IMR-90 (cell line): Measurements from ENCODE around the gene WWC1. TPM values are rescaled to one million over a fixed set of nuclear protein-coding genes. Genes with fewer than 3 reads are reported as not detected.

Experiments
- ATAC-seq: fragments of 200-7000 bp; cut with Tn5 transposase; 2 replicates; pipeline ENCODE4 v1.9.1; 2020; ENCODE audit warnings: low read depth, mild to moderate bottlenecking, moderate library complexity
- BruUV-seq: library from RNA; stranded (reverse); fragments of 400-500 nt; replicated peaks from 2 replicates; lab custom pipeline; 2021; lab: Mats Ljungman, UMichigan
- CTCF ChIA-PET: fragments of 300-600 bp; formaldehyde crosslinking; extraction: SDS; loops from one replicate; lab custom pipeline; 2021; ENCODE audit warnings: antibody characterized with exemption; lab: Yijun Ruan, JAX
- POLR2A ChIA-PET: fragments of 300-600 bp; sonication (Branson Sonifier 250); formaldehyde crosslinking; loops from one replicate; lab custom pipeline; 2022; ENCODE audit warnings: antibody characterized with exemption; ENCODE audit not compliant: unreplicated experiment; lab: Charles Lee
- DNase-seq: peaks from one replicate; pipeline ENCODE4 v3.0.0; 2013
- H2AFZ ChIP-seq: replicated peaks from 2 replicates; pipeline ENCODE3; 2013; ENCODE audit warnings: low read length, mild to moderate bottlenecking; ENCODE audit not compliant: poor library complexity
- H2AK5ac ChIP-seq: 2 replicates; pipeline ENCODE4 v1.6.1; 2013; ENCODE audit warnings: low read depth, low read length, inconsistent platforms
- H2AK9ac ChIP-seq: replicated peaks from 2 replicates; pipeline ENCODE3; 2013; ENCODE audit warnings: mild to moderate bottlenecking, low read depth, low read length, moderate library complexity; ENCODE audit not compliant: poor library complexity
- H2BK120ac ChIP-seq: 2 replicates; pipeline ENCODE4 v1.6.1; 2013; ENCODE audit warnings: low read depth, low read length, inconsistent platforms
- H2BK15ac ChIP-seq: 3 replicates; pipeline ENCODE4 v1.6.1; 2013; ENCODE audit warnings: low read depth, low read length, inconsistent platforms
- H2BK20ac ChIP-seq: 2 replicates; pipeline ENCODE4 v1.6.1; 2013; ENCODE audit warnings: low read depth, mild to moderate bottlenecking, inconsistent platforms, low read length, moderate library complexity
- H2BK5ac ChIP-seq: 2 replicates; pipeline ENCODE4 v1.6.1; 2013; ENCODE audit warnings: mild to moderate bottlenecking, low read depth, low read length, inconsistent platforms; ENCODE audit not compliant: poor library complexity, severe bottlenecking
- H3K14ac ChIP-seq: replicated peaks from 2 replicates; pipeline ENCODE4 v1.6.1; 2013; ENCODE audit warnings: low read depth, low read length, inconsistent platforms
- H3K18ac ChIP-seq: 2 replicates; pipeline ENCODE4 v1.6.1; 2013; ENCODE audit warnings: low read depth, low read length, control low read depth
- H3K23ac ChIP-seq: 2 replicates; pipeline ENCODE4 v1.6.1; 2013; ENCODE audit warnings: low read depth, low read length, inconsistent platforms
- H3K27ac ChIP-seq: 2 replicates; pipeline ENCODE4 v1.5.1; 2013; ENCODE audit warnings: mild to moderate bottlenecking, control low read depth, low read length; ENCODE audit not compliant: insufficient read depth
- H3K27me3 ChIP-seq: 2 replicates; pipeline ENCODE4 v1.6.1; 2013; ENCODE audit warnings: low read length; ENCODE audit not compliant: control insufficient read depth, insufficient read depth
- H3K36me3 ChIP-seq: 2 replicates; pipeline ENCODE4 v1.6.1; 2013; ENCODE audit warnings: low read length, mixed read lengths; ENCODE audit not compliant: control insufficient read depth, insufficient read depth
- H3K4ac ChIP-seq: 2 replicates; pipeline ENCODE4 v1.6.1; 2013; ENCODE audit warnings: low read depth, low read length, inconsistent platforms
- H3K4me1 ChIP-seq: 2 replicates; pipeline ENCODE4 v1.6.1; 2013; ENCODE audit warnings: low read length, mixed read lengths; ENCODE audit not compliant: control insufficient read depth, insufficient read depth
- H3K4me2 ChIP-seq: 2 replicates; pipeline ENCODE4 v1.6.1; 2013; ENCODE audit warnings: low read depth, mild to moderate bottlenecking, control low read depth, low read length, moderate library complexity
- H3K4me3 ChIP-seq: 2 replicates; pipeline ENCODE4 v1.5.1; 2013; ENCODE audit warnings: low read depth, mild to moderate bottlenecking, control low read depth, low read length, moderate library complexity; ENCODE audit not compliant: insufficient read depth
- H3K56ac ChIP-seq: 2 replicates; pipeline ENCODE4 v1.6.1; 2013; ENCODE audit warnings: low read length, inconsistent platforms; ENCODE audit not compliant: insufficient read depth; ENCODE audit errors: extremely low read depth
- H3K79me1 ChIP-seq, 2 experiments: 2 replicates each; pipeline ENCODE4 v1.6.1; 2013; ENCODE audit warnings: low read length in 2 of 2, inconsistent platforms in 1 of 2, low read depth in 1 of 2
- H3K9ac ChIP-seq: 2 replicates; pipeline ENCODE4 v1.6.1; 2013; ENCODE audit warnings: low read depth, low read length, control low read depth
- H3K9me1 ChIP-seq: 2 replicates; pipeline ENCODE4 v1.6.1; 2013; ENCODE audit warnings: low read length, inconsistent platforms; ENCODE audit not compliant: insufficient read depth
- H3K9me3 ChIP-seq: 2 replicates; pipeline ENCODE4 v1.6.1; 2013; ENCODE audit warnings: low read length; ENCODE audit not compliant: control insufficient read depth, insufficient read depth
- H4K20me1 ChIP-seq: 2 replicates; pipeline ENCODE4 v1.6.1; 2013; ENCODE audit warnings: low read length, inconsistent platforms; ENCODE audit not compliant: insufficient read depth
- H4K5ac ChIP-seq: 2 replicates; pipeline ENCODE4 v1.6.1; 2013; ENCODE audit warnings: mild to moderate bottlenecking, low read depth, low read length, control low read depth
- H4K8ac ChIP-seq, 2 experiments: 2 replicates each; pipeline ENCODE4 v1.6.1; 2013; ENCODE audit warnings: low read depth in 2 of 2, low read length in 2 of 2, control low read depth in 1 of 2, inconsistent platforms in 1 of 2
- H4K91ac ChIP-seq: 2 replicates; pipeline ENCODE4 v1.6.1; 2013; ENCODE audit warnings: low read depth, low read length, inconsistent platforms; ENCODE audit not compliant: insufficient read depth
- BHLHE40 ChIP-seq: fragments of 150-350 bp; IDR thresholded peaks from 2 replicates; pipeline ENCODE4 v1.6.1; 2016; ENCODE audit warnings: mild to moderate bottlenecking, low read depth, low read length
- CEBPB ChIP-seq: IDR thresholded peaks from 2 replicates; pipeline ENCODE4 v1.6.1; 2012; ENCODE audit warnings: low read depth, low read length, improper control_type of control experiment
- CHD1 ChIP-seq: IDR thresholded peaks from 2 replicates; pipeline ENCODE4 v1.6.1; 2012; ENCODE audit warnings: low read depth, low read length, improper control_type of control experiment
- CTCF ChIP-seq: conservative IDR thresholded peaks from 2 replicates; pipeline ENCODE4 v1.5.1; 2012; ENCODE audit warnings: mild to moderate bottlenecking, low read depth, low read length, improper control_type of control experiment
- ELK1 ChIP-seq: fragments of 150-350 bp; IDR thresholded peaks from 2 replicates; pipeline ENCODE4 v1.6.1; 2016; ENCODE audit warnings: low read depth, mild to moderate bottlenecking, low read length, moderate library complexity, borderline replicate concordance
- FOS ChIP-seq: fragments of 150-350 bp; IDR thresholded peaks from 2 replicates; pipeline ENCODE4 v1.6.1; 2016; ENCODE audit warnings: low read depth, low read length
- MAFK ChIP-seq: IDR thresholded peaks from 2 replicates; pipeline ENCODE4 v1.6.1; 2012; ENCODE audit warnings: low read depth, low read length, improper control_type of control experiment
- MAZ ChIP-seq: IDR thresholded peaks from 2 replicates; pipeline ENCODE4 v1.6.1; 2012; ENCODE audit warnings: low read depth, mild to moderate bottlenecking, low read length, improper control_type of control experiment, moderate library complexity, borderline replicate concordance
- MXI1 ChIP-seq: IDR thresholded peaks from 2 replicates; pipeline ENCODE4 v1.6.1; 2012; ENCODE audit warnings: low read depth, mild to moderate bottlenecking, low read length, moderate library complexity, borderline replicate concordance
- NFE2L2 ChIP-seq: fragments of 150-350 bp; IDR thresholded peaks from 2 replicates; pipeline ENCODE4 v1.6.1; 2016; ENCODE audit warnings: low read depth, mild to moderate bottlenecking, low read length
- POLR2A ChIP-seq: IDR thresholded peaks from 2 replicates; pipeline ENCODE4 v1.6.1; 2012; ENCODE audit warnings: mild to moderate bottlenecking, low read depth, low read length
- RAD21 ChIP-seq: IDR thresholded peaks from 2 replicates; pipeline ENCODE4 v1.6.1; 2012; ENCODE audit warnings: low read length, improper control_type of control experiment
- RCOR1 ChIP-seq: IDR thresholded peaks from 2 replicates; pipeline ENCODE4 v1.6.1; 2012; ENCODE audit warnings: mild to moderate bottlenecking, low read length, improper control_type of control experiment; ENCODE audit not compliant: insufficient replicate concordance
- RFX5 ChIP-seq: IDR thresholded peaks from 2 replicates; pipeline ENCODE4 v1.8.0; 2012; ENCODE audit warnings: low read depth, mild to moderate bottlenecking, low read length, moderate library complexity
- SMC3 ChIP-seq: fragments of 150-350 bp; IDR thresholded peaks from 2 replicates; pipeline ENCODE4 v1.6.1; 2016; ENCODE audit warnings: low read depth, mild to moderate bottlenecking, antibody characterized with exemption, low read length, moderate library complexity
- USF2 ChIP-seq: fragments of 150-350 bp; IDR thresholded peaks from 2 replicates; pipeline ENCODE4 v1.6.1; 2017; ENCODE audit warnings: mild to moderate bottlenecking, antibody characterized with exemption, low read length, low read depth
- WGBS, 2 experiments: methylation state at CpG; one replicate each; pipeline versions ENCODE4 v1.1.5 to v1.1.7; 2013; ENCODE audit warnings: missing lambda C conversion rate in 2 of 2; ENCODE audit not compliant: insufficient read length in 1 of 2; ENCODE audit errors: extremely low coverage in 2 of 2; 5-methylcytosine and 5-hydroxymethylcytosine counted together
- dilution Hi-C: fragments of 300-500 bp; cut with HindIII; formaldehyde crosslinking; loops from one replicate; pipeline ENCODE4 v1.14.3; 2018; ENCODE audit warnings: low sequenced_read_pairs; ENCODE audit not compliant: unreplicated experiment
- in situ Hi-C: fragments of 300-500 bp; cut with MboI; formaldehyde crosslinking; loops from 3 replicates; pipeline ENCODE4 v1.14.3; 2019; ENCODE audit warnings: low sequenced_read_pairs, inconsistent platforms, mixed read lengths
- intact Hi-C: fragments of 100-400 bp; cut with micrococcal nuclease; formaldehyde crosslinking; loops from 2 replicates; pipeline ENCODE4 v1.10.0; 2022
- polyA plus RNA-seq, 3 experiments: library from polyadenylated mRNA; depleted of rRNA; stranded (reverse); fragments of >200 nt; gene quantifications; 2 replicates each; pipeline ENCODE4 v1.2.3, GENCODE V29; 2012; ENCODE audit warnings: low replicate concordance in 1 of 3
- total RNA-seq: library from RNA; depleted of rRNA; stranded (reverse); fragments of >200 nt; gene quantifications from 2 replicates; pipeline ENCODE4 v1.2.3, GENCODE V29; 2012

Gene WWC1
- total and polyA plus RNA-seq, 2 of the 4 experiments (the other 2 are of a cell fraction) = 9.1 to 10.3 TPM

- Histone ChIP-seq H2AFZ (peak overlapping the region; percentile 24), H3K23ac (no peak overlapping the region), H3K4me1 (no peaks in the 10 kb centered on the region), H2BK20ac (no peak overlapping the region), H4K91ac (no peak overlapping the region), H3K4ac (no peak overlapping the region), H3K36me3 (no peaks in the 10 kb centered on the region), H4K8ac (no peak overlapping the region), H3K9me3 (no peaks in the 10 kb centered on the region), H3K4me2 (no peak overlapping the region), H3K79me1 (peaks cover 11 to 14% of the 10 kb centered on the region in 2 experiments; a peak in 2 of 4 replicates), H4K20me1 (no peaks in the 10 kb centered on the region), H3K27me3 (no peaks in the 10 kb centered on the region), H3K56ac (no peak overlapping the region), H3K14ac (no peak overlapping the region), H3K4me3 (no peak overlapping the region), H3K18ac (no peak overlapping the region), H4K5ac (no peak overlapping the region), H2BK15ac (no peak overlapping the region), H2AK9ac (peak overlapping the region; percentile 23), H2AK5ac (no peak overlapping the region), H3K27ac (no peak overlapping the region), H2BK5ac (no peak overlapping the region), H2BK120ac (peak overlapping the region; percentile 14; the same call in 1 of the 2 replicates), H3K9me1 (peaks cover 6% of the 10 kb centered on the region; the same call in 1 of the 2 replicates), H3K9ac (no peak overlapping the region)
- in situ Hi-C loops (no loop called here), intact Hi-C loops (no loop called here), dilution Hi-C loops (no loop called here)
- POLR2A ChIA-PET = no interaction called here
- ATAC-seq (peak; percentile 27; the same call in 1 of the 2 replicates), DNase-seq (peak; percentile 23)
- BruUV-seq = no TSS peak
- TF ChIP-seq CEBPB (no peak), RAD21 (no peak), CHD1 (no peak), MAFK (no peak), CTCF (no peak), RCOR1 (no peak), RFX5 (no peak), ELK1 (no peak), USF2 (no peak), SMC3 (no peak), MAZ (no peak), MXI1 (no peak), FOS (no peak), POLR2A (no peak), NFE2L2 (no peak), BHLHE40 (no peak)
- CTCF ChIA-PET = no interaction called here
- no CpG with 5 or more reads among the region's 2 CpGs for WGBS, 2 experiments
Observed at GRCh38 chr5:168341178-168341577, 49.7 kb downstream of the WWC1 start.
